HepG2 (cell line): Measurements from ENCODE around the gene KIF3C. TPM values are rescaled to one million over a fixed set of nuclear protein-coding genes. Genes with fewer than 3 reads are reported as not detected.

ENCODE experiments used
- BORCS8-MEF2B ChIP-seq: sonication (generic); formaldehyde crosslinking; IDR thresholded peaks from 2 replicates; pipeline ENCODE4 v1.8.0; 2022; ENCODE audit warnings: mild to moderate bottlenecking, missing genetic modification reagents
- ETV5 ChIP-seq: IDR thresholded peaks from 2 replicates; pipeline ENCODE4 v1.6.1; 2018; ENCODE audit warnings: missing biosample characterization, missing genetic modification reagents, inconsistent platforms, borderline replicate concordance
- FOXO1 ChIP-seq: sonication (generic); formaldehyde crosslinking; IDR thresholded peaks from 2 replicates; pipeline ENCODE4 v1.4.0; 2020; ENCODE audit warnings: missing genetic modification reagents
- KLF16 ChIP-seq, 2 experiments: sonication (generic) in 1 of 2; formaldehyde crosslinking in 1 of 2; IDR thresholded peaks; 2 replicates each; pipeline versions ENCODE4 v1.6.1 to v1.8.0; 2016 to 2023; ENCODE audit warnings: missing genetic modification reagents in 2 of 2, missing compliant biosample characterization in 1 of 2
- PHF21A ChIP-seq: sonication (generic); formaldehyde crosslinking; IDR thresholded peaks from 2 replicates; pipeline ENCODE4 v1.5.0; 2020; ENCODE audit warnings: mild to moderate bottlenecking, missing genetic modification reagents
- POLR2G ChIP-seq: fragments of 200-400 bp; formaldehyde crosslinking; IDR thresholded peaks from 2 replicates; pipeline ENCODE4 v1.6.1; 2018; ENCODE audit warnings: mild to moderate bottlenecking, low read depth, low read length, moderate library complexity
- RXRB ChIP-seq: IDR thresholded peaks from 2 replicates; pipeline ENCODE4 v1.6.1; 2016; ENCODE audit warnings: borderline replicate concordance, missing genetic modification reagents, missing compliant biosample characterization
- SALL1 ChIP-seq: sonication (generic); formaldehyde crosslinking; IDR thresholded peaks from 2 replicates; pipeline ENCODE4 v1.8.0; 2022; ENCODE audit warnings: mild to moderate bottlenecking, missing genetic modification reagents
- ZNF501 ChIP-seq: sonication (generic); formaldehyde crosslinking; IDR thresholded peaks from 2 replicates; pipeline ENCODE4 v1.5.1; 2020; ENCODE audit warnings: mild to moderate bottlenecking, moderate library complexity, missing genetic modification reagents
- ZNF598 ChIP-seq: sonication (generic); formaldehyde crosslinking; IDR thresholded peaks from 2 replicates; pipeline ENCODE4 v1.5.1; 2020; ENCODE audit warnings: mild to moderate bottlenecking, missing genetic modification reagents, borderline replicate concordance
- ZNF704 ChIP-seq: sonication (generic); formaldehyde crosslinking; IDR thresholded peaks from 2 replicates; pipeline ENCODE4 v1.8.1; 2023; ENCODE audit warnings: mild to moderate bottlenecking, inconsistent platforms, moderate library complexity, missing genetic modification reagents, borderline replicate concordance
- ZNF850 ChIP-seq: sonication (generic); formaldehyde crosslinking; conservative IDR thresholded peaks from 2 replicates; pipeline ENCODE4 v1.9.0; 2021; ENCODE audit warnings: mild to moderate bottlenecking, missing genetic modification reagents
- polyA plus RNA-seq, 8 experiments: library from polyadenylated mRNA; depleted of rRNA in 3 of 8; stranded (reverse) in 7 of 8; unstranded in 1 of 8; fragments of >200 nt; fragmentation: Illumina TruSeq in 4 of 8; extraction: Trizol in 4 of 8; gene quantifications; 2 replicates each; pipeline versions ENCODE4 v1.2.1 to v1.2.3, GENCODE V29; 2011 to 2016; ENCODE audit warnings: low read depth in 4 of 8, missing spikeins in 1 of 8, mixed read lengths in 1 of 8; ENCODE audit not compliant: insufficient read depth in 1 of 8
- total RNA-seq, 5 experiments: library from RNA; depleted of rRNA; stranded (reverse); fragments of >200 nt; fragmentation: Illumina TruSeq; extraction: Trizol; gene quantifications; 2 replicates each; pipeline ENCODE4 v1.2.3, GENCODE V29; 2016; ENCODE audit warnings: low read depth in 1 of 5
- TF ChIP-seq, protein P1 (sequence below): IDR thresholded peaks from 2 replicates; pipeline ENCODE4 v1.6.1; 2016; ENCODE audit warnings: missing biosample characterization, missing genetic modification reagents, low read depth
- TF ChIP-seq, protein P2 (sequence below): sonication (generic); formaldehyde crosslinking; IDR thresholded peaks from 2 replicates; pipeline ENCODE4 v1.4.0; 2020; ENCODE audit warnings: low read depth, mild to moderate bottlenecking, missing genetic modification reagents
- TF ChIP-seq, protein P3 (sequence below): sonication (generic); formaldehyde crosslinking; IDR thresholded peaks from 2 replicates; pipeline ENCODE4 v1.8.0; 2023; ENCODE audit warnings: mild to moderate bottlenecking, missing genetic modification reagents
- TF ChIP-seq, protein P4 (sequence below): IDR thresholded peaks from 2 replicates; pipeline ENCODE4 v1.6.1; 2012; ENCODE audit warnings: inconsistent platforms
- TF ChIP-seq, protein P5 (sequence below): IDR thresholded peaks from 2 replicates; pipeline ENCODE4 v1.6.1; 2016
- TF ChIP-seq, protein P6 (sequence below): sonication (generic); formaldehyde crosslinking; IDR thresholded peaks from 2 replicates; pipeline ENCODE4 v1.9.0; 2022; ENCODE audit warnings: low read depth, missing genetic modification reagents
- TF ChIP-seq, protein P7 (sequence below): sonication (generic); formaldehyde crosslinking; IDR thresholded peaks from 2 replicates; pipeline ENCODE4 v1.4.0; 2020; ENCODE audit warnings: mild to moderate bottlenecking, missing genetic modification reagents, borderline replicate concordance

The KIF3C gene
- total and polyA plus RNA-seq, 2 of the 13 experiments (the other 11 are each of a cell fraction or from before 2014, with no cell fraction given), result 3.6 to 4.9 TPM

- TF ChIP-seq ETV5 (CRISPR knock-in tag), result no peak
- TF ChIP-seq ZNF598 (CRISPR knock-in tag), result peak; percentile 53; the same call in 1 of the 2 replicates
- TF ChIP-seq, protein P1, sequence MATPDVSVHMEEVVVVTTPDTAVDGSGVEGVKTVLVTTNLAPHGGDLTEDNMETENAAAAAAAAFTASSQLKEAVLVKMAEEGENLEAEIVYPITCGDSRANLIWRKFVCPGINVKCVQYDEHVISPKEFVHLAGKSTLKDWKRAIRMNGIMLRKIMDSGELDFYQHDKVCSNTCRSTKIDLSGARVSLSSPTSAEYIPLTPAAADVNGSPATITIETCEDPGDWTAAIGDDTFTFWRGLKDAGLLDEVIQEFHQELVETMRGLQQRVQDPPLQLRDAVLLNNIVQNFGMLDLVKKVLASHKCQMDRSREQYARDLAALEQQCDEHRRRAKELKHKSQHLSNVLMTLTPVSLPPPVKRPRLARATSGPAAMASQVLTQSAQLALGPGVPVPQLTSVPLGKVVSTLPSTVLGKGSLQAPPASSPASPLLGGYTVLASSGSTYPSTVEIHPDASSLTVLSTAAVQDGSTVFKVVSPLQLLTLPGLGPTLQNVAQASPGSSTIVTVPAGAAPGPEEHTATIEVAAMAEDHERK (CRISPR knock-in tag), result no peak
- peak; percentile 55 for TF ChIP-seq SALL1 (CRISPR knock-in tag)
- TF ChIP-seq, protein P2, sequence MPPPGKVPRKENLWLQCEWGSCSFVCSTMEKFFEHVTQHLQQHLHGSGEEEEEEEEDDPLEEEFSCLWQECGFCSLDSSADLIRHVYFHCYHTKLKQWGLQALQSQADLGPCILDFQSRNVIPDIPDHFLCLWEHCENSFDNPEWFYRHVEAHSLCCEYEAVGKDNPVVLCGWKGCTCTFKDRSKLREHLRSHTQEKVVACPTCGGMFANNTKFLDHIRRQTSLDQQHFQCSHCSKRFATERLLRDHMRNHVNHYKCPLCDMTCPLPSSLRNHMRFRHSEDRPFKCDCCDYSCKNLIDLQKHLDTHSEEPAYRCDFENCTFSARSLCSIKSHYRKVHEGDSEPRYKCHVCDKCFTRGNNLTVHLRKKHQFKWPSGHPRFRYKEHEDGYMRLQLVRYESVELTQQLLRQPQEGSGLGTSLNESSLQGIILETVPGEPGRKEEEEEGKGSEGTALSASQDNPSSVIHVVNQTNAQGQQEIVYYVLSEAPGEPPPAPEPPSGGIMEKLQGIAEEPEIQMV (CRISPR knock-in tag), result no peak
- no peak for TF ChIP-seq FOXO1 (CRISPR knock-in tag)
- no peak for TF ChIP-seq ZNF704
- TF ChIP-seq, protein P3, sequence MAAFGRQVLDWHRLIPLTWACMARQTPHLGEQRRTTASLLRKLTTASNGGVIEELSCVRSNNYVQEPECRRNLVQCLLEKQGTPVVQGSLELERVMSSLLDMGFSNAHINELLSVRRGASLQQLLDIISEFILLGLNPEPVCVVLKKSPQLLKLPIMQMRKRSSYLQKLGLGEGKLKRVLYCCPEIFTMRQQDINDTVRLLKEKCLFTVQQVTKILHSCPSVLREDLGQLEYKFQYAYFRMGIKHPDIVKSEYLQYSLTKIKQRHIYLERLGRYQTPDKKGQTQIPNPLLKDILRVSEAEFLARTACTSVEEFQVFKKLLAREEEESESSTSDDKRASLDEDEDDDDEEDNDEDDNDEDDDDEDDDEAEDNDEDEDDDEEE (CRISPR knock-in tag), result 0 out of 2 replicates have a peak, but pooled peaks have one; percentile 14
- TF ChIP-seq RXRB (CRISPR knock-in tag), result no peak
- TF ChIP-seq PHF21A, result no peak
- TF ChIP-seq, protein P4, sequence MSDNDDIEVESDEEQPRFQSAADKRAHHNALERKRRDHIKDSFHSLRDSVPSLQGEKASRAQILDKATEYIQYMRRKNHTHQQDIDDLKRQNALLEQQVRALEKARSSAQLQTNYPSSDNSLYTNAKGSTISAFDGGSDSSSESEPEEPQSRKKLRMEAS, result peak; percentile 48; the same call in 1 of the 2 replicates
- TF ChIP-seq BORCS8-MEF2B, result no peak
- TF ChIP-seq, protein P5, sequence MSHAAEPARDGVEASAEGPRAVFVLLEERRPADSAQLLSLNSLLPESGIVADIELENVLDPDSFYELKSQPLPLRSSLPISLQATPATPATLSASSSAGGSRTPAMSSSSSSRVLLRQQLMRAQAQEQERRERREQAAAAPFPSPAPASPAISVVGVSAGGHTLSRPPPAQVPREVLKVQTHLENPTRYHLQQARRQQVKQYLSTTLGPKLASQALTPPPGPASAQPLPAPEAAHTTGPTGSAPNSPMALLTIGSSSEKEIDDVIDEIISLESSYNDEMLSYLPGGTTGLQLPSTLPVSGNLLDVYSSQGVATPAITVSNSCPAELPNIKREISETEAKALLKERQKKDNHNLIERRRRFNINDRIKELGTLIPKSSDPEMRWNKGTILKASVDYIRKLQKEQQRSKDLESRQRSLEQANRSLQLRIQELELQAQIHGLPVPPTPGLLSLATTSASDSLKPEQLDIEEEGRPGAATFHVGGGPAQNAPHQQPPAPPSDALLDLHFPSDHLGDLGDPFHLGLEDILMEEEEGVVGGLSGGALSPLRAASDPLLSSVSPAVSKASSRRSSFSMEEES, result 0 out of 2 replicates have a peak, but pooled peaks have one; percentile 40
- TF ChIP-seq, protein P6, sequence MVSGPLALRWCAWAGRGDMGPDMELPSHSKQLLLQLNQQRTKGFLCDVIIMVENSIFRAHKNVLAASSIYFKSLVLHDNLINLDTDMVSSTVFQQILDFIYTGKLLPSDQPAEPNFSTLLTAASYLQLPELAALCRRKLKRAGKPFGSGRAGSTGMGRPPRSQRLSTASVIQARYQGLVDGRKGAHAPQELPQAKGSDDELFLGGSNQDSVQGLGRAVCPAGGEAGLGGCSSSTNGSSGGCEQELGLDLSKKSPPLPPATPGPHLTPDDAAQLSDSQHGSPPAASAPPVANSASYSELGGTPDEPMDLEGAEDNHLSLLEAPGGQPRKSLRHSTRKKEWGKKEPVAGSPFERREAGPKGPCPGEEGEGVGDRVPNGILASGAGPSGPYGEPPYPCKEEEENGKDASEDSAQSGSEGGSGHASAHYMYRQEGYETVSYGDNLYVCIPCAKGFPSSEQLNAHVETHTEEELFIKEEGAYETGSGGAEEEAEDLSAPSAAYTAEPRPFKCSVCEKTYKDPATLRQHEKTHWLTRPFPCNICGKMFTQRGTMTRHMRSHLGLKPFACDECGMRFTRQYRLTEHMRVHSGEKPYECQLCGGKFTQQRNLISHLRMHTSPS (CRISPR knock-in tag), result no peak
- peak; percentile 35; the same call in 1 of the 2 replicates for TF ChIP-seq ZNF501 (CRISPR knock-in tag)
- no peak for TF ChIP-seq POLR2G
- TF ChIP-seq, protein P7, sequence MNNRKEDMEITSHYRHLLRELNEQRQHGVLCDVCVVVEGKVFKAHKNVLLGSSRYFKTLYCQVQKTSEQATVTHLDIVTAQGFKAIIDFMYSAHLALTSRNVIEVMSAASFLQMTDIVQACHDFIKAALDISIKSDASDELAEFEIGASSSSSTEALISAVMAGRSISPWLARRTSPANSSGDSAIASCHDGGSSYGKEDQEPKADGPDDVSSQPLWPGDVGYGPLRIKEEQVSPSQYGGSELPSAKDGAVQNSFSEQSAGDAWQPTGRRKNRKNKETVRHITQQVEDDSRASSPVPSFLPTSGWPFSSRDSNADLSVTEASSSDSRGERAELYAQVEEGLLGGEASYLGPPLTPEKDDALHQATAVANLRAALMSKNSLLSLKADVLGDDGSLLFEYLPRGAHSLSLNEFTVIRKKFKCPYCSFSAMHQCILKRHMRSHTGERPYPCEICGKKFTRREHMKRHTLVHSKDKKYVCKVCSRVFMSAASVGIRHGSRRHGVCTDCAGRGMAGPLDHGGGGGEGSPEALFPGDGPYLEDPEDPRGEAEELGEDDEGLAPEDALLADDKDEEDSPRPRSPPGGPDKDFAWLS (CRISPR knock-in tag), result no peak
- no peak for TF ChIP-seq ZNF850
- TF ChIP-seq KLF16 (CRISPR knock-in tag; IDR thresholded peaks at IDR 0.05), result no peak
Measured at GRCh38 chr2:26020231-26020640, 37.9 kb upstream of the KIF3C start (continued).
